Measurements from ENCODE around the gene MPZL1. TPM values are rescaled to one million over a fixed set of nuclear protein-coding genes. Genes with fewer than 3 reads are reported as not detected.

MPZL1 gene
- total RNA-seq, 1 experiment from 2014 or later, result 52.9 TPM

- ChIA-PET CTCF (no interaction called here), RAD21 (ENCODE audit: low non-redundant PET in 1 of 2, low total read pairs in 2 of 2, uncharacterized antibody in 2 of 2, unreplicated experiment in 2 of 2) (no interaction called here), POLR2A (no interaction called here)
- H3K36me3 ChIP-seq (ENCODE audit: control insufficient read depth in 1 of 2, insufficient read depth in 2 of 2, low read length in 2 of 2), result no peaks in the 10 kb centered on the region
- no peaks in the 10 kb centered on the region for H3K27me3 ChIP-seq (ENCODE audit: insufficient read depth, low read length)
- no peak for TF ChIP-seq JUND (IDR thresholded peaks at IDR 0.05)
- no peak for TF ChIP-seq RAD21 (IDR thresholded peaks at IDR 0.05; ENCODE audit: low read depth)
- TF ChIP-seq ZNF274 (IDR thresholded peaks at IDR 0.05; ENCODE audit: low read depth, low read length), result no peak
- TF ChIP-seq YY1 (IDR thresholded peaks at IDR 0.05; ENCODE audit: extremely low read depth, insufficient replicate concordance, low read depth, low read length), result no peak
- TF ChIP-seq REST (IDR thresholded peaks at IDR 0.05; ENCODE audit: low read depth), result no peak
- no peak for TF ChIP-seq SP1 (IDR thresholded peaks at IDR 0.05; ENCODE audit: low read depth)
- no peak for TF ChIP-seq SIN3A (IDR thresholded peaks at IDR 0.05; ENCODE audit: low read depth)
- no peak for TF ChIP-seq CBX3 (IDR thresholded peaks at IDR 0.05; ENCODE audit: low read depth)
- TF ChIP-seq TCF7L2 (IDR thresholded peaks at IDR 0.05; ENCODE audit: borderline replicate concordance, extremely low read depth, insufficient read depth, insufficient read length), result no peak
- TF ChIP-seq CTCF (IDR thresholded peaks at IDR 0.05 in 2 of 3, conservative IDR thresholded peaks at IDR 0.05 in 1 of 3; ENCODE audit: borderline replicate concordance in 1 of 3, insufficient read depth in 1 of 3, low read depth in 2 of 3, low read length in 2 of 3), result no peak
- no peak for TF ChIP-seq MAX (IDR thresholded peaks at IDR 0.05)
- no peak for TF ChIP-seq EGR1 (IDR thresholded peaks at IDR 0.05; ENCODE audit: low read depth)
- H2AFZ ChIP-seq (ENCODE audit: low read depth, low read length, poor library complexity, severe bottlenecking), result no peak overlapping the region
- BruUV-seq (replicated peaks), result no TSS peak
- H3K79me2 ChIP-seq (ENCODE audit: insufficient read depth, low read length), result no peaks in the 10 kb centered on the region
- no peak overlapping the region for H3K9ac ChIP-seq (ENCODE audit: low read length)
- H3K4me2 ChIP-seq (ENCODE audit: low read length), result no peak overlapping the region
- H3K4me1 ChIP-seq (ENCODE audit: control insufficient read depth in 1 of 2, insufficient read depth in 2 of 2, low read length in 2 of 2), result no peaks in the 10 kb centered on the region
- H3K9me3 ChIP-seq (ENCODE audit: control insufficient read depth in 1 of 2, insufficient read depth in 1 of 2, low read depth in 1 of 2, low read length in 2 of 2), result no peaks in the 10 kb centered on the region
- no peak for DNase-seq (ENCODE audit: low read depth, low spot score)
- no peaks in the 10 kb centered on the region for H4K20me1 ChIP-seq (ENCODE audit: insufficient read depth)
- no peak overlapping the region for H3K27ac ChIP-seq (ENCODE audit: low read depth, low read length)
- H3K9me2 ChIP-seq (ENCODE audit: insufficient read depth), result no peaks in the 10 kb centered on the region
- H3K4me3 ChIP-seq (replicated peaks in 1 of 2; ENCODE audit: low read depth in 1 of 2, low read length in 2 of 2), result no peak overlapping the region
- intact Hi-C loops (cut with micrococcal nuclease), result no loop called here
- ATAC-seq, result no peak
These were observed 42.9 kb upstream of the MPZL1 start for GRCh38 chr1:167678838-167679237.
